ENCODE data around the gene IL20.

IL20 gene

GRCh38 chr1:206847337-206847834, 18.0 kb upstream of the IL20 start:
- no peak for DNase-seq (ENCODE audit: low spot score)
- Histone ChIP-seq H3K9me3 (replicated peaks in 1 of 2; ENCODE audit: control insufficient read depth in 2 of 2, insufficient read depth in 1 of 2, low read depth in 1 of 2, low read length in 2 of 2) (no peaks in the 10 kb centered on the region), H3K27ac (replicated peaks; ENCODE audit: low read length) (no peak overlapping the region), H3K36me3 (replicated peaks in 1 of 2; ENCODE audit: control insufficient read depth in 2 of 2, insufficient read depth in 2 of 2, low read length in 2 of 2) (no peaks in the 10 kb centered on the region), H3K9ac (ENCODE audit: low read depth, low read length, poor library complexity) (no peak overlapping the region), H2BK15ac (ENCODE audit: low read length) (no peak overlapping the region), H2BK120ac (ENCODE audit: low read depth, low read length) (no peak overlapping the region), H3K79me1 (ENCODE audit: low read depth, low read length) (no peaks in the 10 kb centered on the region), H3K4me1 (ENCODE audit: control insufficient read depth in 2 of 2, insufficient read depth in 1 of 2, low read depth in 1 of 2, low read length in 2 of 2) (peaks cover 3 to 5% of the 10 kb centered on the region in 2 donors), H3K4me2 (ENCODE audit: insufficient read depth, low read length, poor library complexity, severe bottlenecking) (no peak overlapping the region), H2BK12ac (ENCODE audit: low read length) (no peak overlapping the region), H3K4me3 (ENCODE audit: low read length in 2 of 2) (no peak overlapping the region), H3K27me3 (ENCODE audit: control insufficient read depth in 3 of 3, insufficient read depth in 3 of 3, low read depth in 1 of 3, low read length in 3 of 3) (peaks cover 0 to 3% (median 0%) of the 10 kb centered on the region in 3 experiments), H3K23ac (ENCODE audit: low read depth, low read length, poor library complexity) (no peak overlapping the region), H4K8ac (ENCODE audit: low read depth, low read length) (no peak overlapping the region), H3K4ac (ENCODE audit: low read length) (no peak overlapping the region), H3K14ac (ENCODE audit: low read length) (no peak overlapping the region), H3K18ac (ENCODE audit: low read length) (no peak overlapping the region), H4K91ac (ENCODE audit: low read depth, low read length, poor library complexity) (no peak overlapping the region), H2BK5ac (ENCODE audit: low read length) (no peak overlapping the region), H2AFZ (ENCODE audit: low read length) (no peak overlapping the region), H2AK5ac (ENCODE audit: low read depth, low read length) (no peak overlapping the region)
- no CpG with 5 or more reads among the region's 3 CpGs for WGBS, 2 donors (ENCODE audit: extremely low coverage in 2 of 2, insufficient read length in 2 of 2, insufficient replicate concordance in 1 of 2)

GRCh38 chr1:206847946-206848345, 17.5 kb upstream of the IL20 start:
- Histone ChIP-seq H2AFZ (ENCODE audit: low read length) (no peak overlapping the region), H4K91ac (ENCODE audit: low read depth, low read length, poor library complexity) (no peak overlapping the region), H3K4me2 (ENCODE audit: insufficient read depth, low read length, poor library complexity, severe bottlenecking) (no peak overlapping the region), H3K27me3 (ENCODE audit: control insufficient read depth in 3 of 3, insufficient read depth in 3 of 3, low read depth in 1 of 3, low read length in 3 of 3) (peaks cover 0 to 3% (median 0%) of the 10 kb centered on the region in 3 experiments), H2BK5ac (ENCODE audit: low read length) (no peak overlapping the region), H3K4ac (ENCODE audit: low read length) (no peak overlapping the region), H3K4me3 (ENCODE audit: low read length in 2 of 2) (no peak overlapping the region), H3K18ac (ENCODE audit: low read length) (no peak overlapping the region), H3K79me1 (ENCODE audit: low read depth, low read length) (no peaks in the 10 kb centered on the region), H3K27ac (replicated peaks; ENCODE audit: low read length) (no peak overlapping the region), H3K9me3 (replicated peaks in 1 of 2; ENCODE audit: control insufficient read depth in 2 of 2, insufficient read depth in 1 of 2, low read depth in 1 of 2, low read length in 2 of 2) (no peaks in the 10 kb centered on the region), H3K36me3 (replicated peaks in 1 of 2; ENCODE audit: control insufficient read depth in 2 of 2, insufficient read depth in 2 of 2, low read length in 2 of 2) (no peaks in the 10 kb centered on the region), H3K23ac (ENCODE audit: low read depth, low read length, poor library complexity) (no peak overlapping the region), H3K4me1 (ENCODE audit: control insufficient read depth in 2 of 2, insufficient read depth in 1 of 2, low read depth in 1 of 2, low read length in 2 of 2) (peaks cover 0 to 5% of the 10 kb centered on the region in 2 donors), H3K9ac (ENCODE audit: low read depth, low read length, poor library complexity) (no peak overlapping the region), H4K8ac (ENCODE audit: low read depth, low read length) (no peak overlapping the region), H2BK120ac (ENCODE audit: low read depth, low read length) (no peak overlapping the region), H2BK12ac (ENCODE audit: low read length) (no peak overlapping the region), H2BK15ac (ENCODE audit: low read length) (no peak overlapping the region), H3K14ac (ENCODE audit: low read length) (no peak overlapping the region), H2AK5ac (ENCODE audit: low read depth, low read length) (no peak overlapping the region)
- no peak for DNase-seq (ENCODE audit: low spot score)
- no CpG with 5 or more reads among the region's 1 CpG for WGBS, 2 donors (ENCODE audit: extremely low coverage in 2 of 2, insufficient read length in 2 of 2, insufficient replicate concordance in 1 of 2)

- Histone ChIP-seq H3K4me2 (ENCODE audit: insufficient read depth, low read length, poor library complexity, severe bottlenecking) (no peak overlapping the region), H4K8ac (ENCODE audit: low read depth, low read length) (no peak overlapping the region)
Observed at GRCh38 chr1:206850401-206850800, 15.0 kb upstream of the IL20 start.

GRCh38 chr1:206851341-206852010, 13.9 kb upstream of the IL20 start:
- H4K8ac ChIP-seq (ENCODE audit: low read depth, low read length): no peak overlapping the region
- H2AFZ ChIP-seq (ENCODE audit: low read length): no peak overlapping the region
- H2BK12ac ChIP-seq (ENCODE audit: low read length): no peak overlapping the region
- no peaks in the 10 kb centered on the region for H3K9me3 ChIP-seq (replicated peaks in 1 of 2; ENCODE audit: control insufficient read depth in 2 of 2, insufficient read depth in 1 of 2, low read depth in 1 of 2, low read length in 2 of 2)
- H3K9ac ChIP-seq (ENCODE audit: low read depth, low read length, poor library complexity): no peak overlapping the region
- H3K4me1 ChIP-seq (ENCODE audit: control insufficient read depth in 2 of 2, insufficient read depth in 1 of 2, low read depth in 1 of 2, low read length in 2 of 2): peaks cover 0 to 1% of the 10 kb centered on the region in 2 donors
- no peak overlapping the region for H3K4me3 ChIP-seq (ENCODE audit: low read length in 2 of 2)
- no peak overlapping the region for H3K4me2 ChIP-seq (ENCODE audit: insufficient read depth, low read length, poor library complexity, severe bottlenecking)
- DNase-seq (ENCODE audit: low spot score): no peak
- H3K18ac ChIP-seq (ENCODE audit: low read length): no peak overlapping the region
- WGBS, 2 donors (ENCODE audit: extremely low coverage in 2 of 2, insufficient read length in 2 of 2, insufficient replicate concordance in 1 of 2): no CpG with 5 or more reads among the region's 5 CpGs
- H3K27me3 ChIP-seq (ENCODE audit: control insufficient read depth in 3 of 3, insufficient read depth in 3 of 3, low read depth in 1 of 3, low read length in 3 of 3): no peaks in the 10 kb centered on the region
- no peak overlapping the region for H2BK120ac ChIP-seq (ENCODE audit: low read depth, low read length)
- no peak overlapping the region for H3K23ac ChIP-seq (ENCODE audit: low read depth, low read length, poor library complexity)
- H3K79me1 ChIP-seq (ENCODE audit: low read depth, low read length): no peaks in the 10 kb centered on the region
- H2AK5ac ChIP-seq (ENCODE audit: low read depth, low read length): no peak overlapping the region
- no peak overlapping the region for H3K14ac ChIP-seq (ENCODE audit: low read length)
- no peak overlapping the region for H3K4ac ChIP-seq (ENCODE audit: low read length)
- H2BK15ac ChIP-seq (ENCODE audit: low read length): no peak overlapping the region
- H2BK5ac ChIP-seq (ENCODE audit: low read length): no peak overlapping the region
- H4K91ac ChIP-seq (ENCODE audit: low read depth, low read length, poor library complexity): no peak overlapping the region
- H3K36me3 ChIP-seq (replicated peaks in 1 of 2; ENCODE audit: control insufficient read depth in 2 of 2, insufficient read depth in 2 of 2, low read length in 2 of 2): no peaks in the 10 kb centered on the region
- no peak overlapping the region for H3K27ac ChIP-seq (replicated peaks; ENCODE audit: low read length)

More at GRCh38 chr1:206850401-206850800, 15.0 kb upstream of the IL20 start:
- Histone ChIP-seq H3K4me3 (ENCODE audit: low read length in 2 of 2) (no peak overlapping the region), H3K9me3 (replicated peaks in 1 of 2; ENCODE audit: control insufficient read depth in 2 of 2, insufficient read depth in 1 of 2, low read depth in 1 of 2, low read length in 2 of 2) (no peaks in the 10 kb centered on the region), H3K14ac (ENCODE audit: low read length) (no peak overlapping the region), H3K27me3 (ENCODE audit: control insufficient read depth in 3 of 3, insufficient read depth in 3 of 3, low read depth in 1 of 3, low read length in 3 of 3) (peaks cover 0 to 3% (median 0%) of the 10 kb centered on the region in 3 experiments), H4K91ac (ENCODE audit: low read depth, low read length, poor library complexity) (no peak overlapping the region), H2BK120ac (ENCODE audit: low read depth, low read length) (no peak overlapping the region), H3K79me1 (ENCODE audit: low read depth, low read length) (no peaks in the 10 kb centered on the region), H3K23ac (ENCODE audit: low read depth, low read length, poor library complexity) (no peak overlapping the region), H3K4ac (ENCODE audit: low read length) (no peak overlapping the region), H3K36me3 (replicated peaks in 1 of 2; ENCODE audit: control insufficient read depth in 2 of 2, insufficient read depth in 2 of 2, low read length in 2 of 2) (no peaks in the 10 kb centered on the region), H3K27ac (replicated peaks; ENCODE audit: low read length) (no peak overlapping the region), H2BK15ac (ENCODE audit: low read length) (no peak overlapping the region), H3K9ac (ENCODE audit: low read depth, low read length, poor library complexity) (no peak overlapping the region), H2BK12ac (ENCODE audit: low read length) (no peak overlapping the region), H3K4me1 (ENCODE audit: control insufficient read depth in 2 of 2, insufficient read depth in 1 of 2, low read depth in 1 of 2, low read length in 2 of 2) (peaks cover 0 to 2% of the 10 kb centered on the region in 2 donors), H3K18ac (ENCODE audit: low read length) (no peak overlapping the region), H2BK5ac (ENCODE audit: low read length) (no peak overlapping the region), H2AFZ (ENCODE audit: low read length) (no peak overlapping the region), H2AK5ac (ENCODE audit: low read depth, low read length) (no peak overlapping the region)
- DNase-seq (ENCODE audit: low spot score): no peak
- no CpG with 5 or more reads among the region's 2 CpGs for WGBS, 2 donors (ENCODE audit: extremely low coverage in 2 of 2, insufficient read length in 2 of 2, insufficient replicate concordance in 1 of 2)
